Jurkat, Clone E6-1 (cell line): ENCODE data around the gene PDE5A.

Source experiments
- DNase-seq: peaks from one replicate; pipeline ENCODE4 v3.0.0-alpha.2; 2011; ENCODE audit warnings: low read depth, low spot score
- H3K4me3 ChIP-seq: 2 replicates; pipeline ENCODE4 v1.5.1; 2011; ENCODE audit warnings: mild to moderate bottlenecking, low read length, control low read depth, moderate library complexity

Gene PDE5A

GRCh38 chr4:119532319-119532718 lies 96.3 kb downstream of the PDE5A start:
- no peak overlapping the region for H3K4me3 ChIP-seq
- no peak for DNase-seq

GRCh38 chr4:119529788-119530187 lies 98.8 kb downstream of the PDE5A start:
- no peak overlapping the region for H3K4me3 ChIP-seq
- no peak for DNase-seq

DNA sequence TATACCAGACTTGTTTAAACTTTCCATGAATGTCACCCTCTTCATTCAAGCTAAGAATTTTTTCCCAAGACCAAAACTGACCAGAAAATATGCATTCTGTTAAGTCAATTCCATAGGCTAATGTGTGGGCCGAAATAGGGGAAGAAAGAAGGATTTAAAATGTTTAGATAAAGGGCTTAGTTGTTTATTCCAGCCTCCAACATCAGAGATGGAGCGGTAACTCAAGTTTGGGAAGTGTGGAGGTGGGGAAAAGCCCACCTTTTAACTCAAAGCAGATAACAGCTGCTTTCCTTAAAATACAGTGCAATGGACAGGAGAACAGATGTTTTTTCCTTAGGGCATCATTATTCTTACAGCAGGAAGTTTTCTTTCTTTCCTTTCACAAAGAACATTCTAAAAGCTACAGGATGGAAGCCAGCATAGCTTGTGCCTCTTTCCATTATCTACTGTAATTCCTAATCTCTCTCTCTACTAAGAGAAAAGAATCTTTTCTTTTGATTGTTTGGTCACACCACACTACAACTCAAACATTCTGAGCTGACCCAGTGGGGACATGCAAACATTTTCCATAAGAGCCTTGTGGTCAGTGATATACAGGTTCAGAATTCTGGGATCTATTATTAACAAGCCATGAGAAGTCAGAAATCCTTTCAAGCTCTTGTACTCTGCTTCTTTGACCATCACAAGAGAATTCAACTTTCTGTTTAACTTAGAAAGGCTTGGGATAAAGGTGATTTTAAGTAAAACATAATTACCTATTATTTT lies 101.6 kb downstream of the PDE5A start:
- H3K4me3 ChIP-seq, result no peak overlapping the region
- no peak for DNase-seq

- H3K4me3 ChIP-seq, result no peak overlapping the region
- no peak for DNase-seq
Measured at GRCh38 chr4:119525771-119526712, 102.6 kb downstream of the PDE5A start.

- H3K4me3 ChIP-seq, result no peak overlapping the region
- no peak for DNase-seq
Measured at GRCh38 chr4:119525005-119525749, 103.4 kb downstream of the PDE5A start.

- no peak for DNase-seq
- H3K4me3 ChIP-seq, result no peak overlapping the region
Measured at GRCh38 chr4:119523399-119523798, 105.2 kb downstream of the PDE5A start.

- no peak overlapping the region for H3K4me3 ChIP-seq
- no peak for DNase-seq
Measured at GRCh38 chr4:119521268-119521667, 107.3 kb downstream of the PDE5A start.

DNA sequence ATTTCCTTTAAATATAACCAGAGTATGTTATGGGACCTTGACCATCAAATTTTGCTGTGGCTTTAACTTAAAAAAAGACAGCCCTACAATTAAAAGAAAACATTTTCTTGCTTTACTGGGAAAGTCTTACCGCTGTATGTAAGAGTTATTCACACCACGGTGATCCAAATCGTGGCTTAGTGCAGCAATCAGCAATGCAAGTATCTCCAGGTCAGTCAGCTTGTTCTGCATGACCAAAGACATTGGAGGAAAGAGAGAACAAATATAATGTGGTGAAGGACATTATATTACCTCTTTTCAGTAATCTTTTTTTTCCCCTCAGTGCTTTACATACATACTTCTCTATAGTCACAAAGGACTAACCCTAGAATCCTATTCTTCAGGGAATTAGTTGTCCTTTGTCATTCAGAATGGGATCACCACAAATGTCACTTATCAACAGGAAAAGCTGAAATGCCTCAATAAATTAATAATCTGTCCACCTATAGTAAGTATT lies 109.6 kb downstream of the PDE5A start:
- H3K4me3 ChIP-seq, result no peak overlapping the region
- no peak for DNase-seq

DNA sequence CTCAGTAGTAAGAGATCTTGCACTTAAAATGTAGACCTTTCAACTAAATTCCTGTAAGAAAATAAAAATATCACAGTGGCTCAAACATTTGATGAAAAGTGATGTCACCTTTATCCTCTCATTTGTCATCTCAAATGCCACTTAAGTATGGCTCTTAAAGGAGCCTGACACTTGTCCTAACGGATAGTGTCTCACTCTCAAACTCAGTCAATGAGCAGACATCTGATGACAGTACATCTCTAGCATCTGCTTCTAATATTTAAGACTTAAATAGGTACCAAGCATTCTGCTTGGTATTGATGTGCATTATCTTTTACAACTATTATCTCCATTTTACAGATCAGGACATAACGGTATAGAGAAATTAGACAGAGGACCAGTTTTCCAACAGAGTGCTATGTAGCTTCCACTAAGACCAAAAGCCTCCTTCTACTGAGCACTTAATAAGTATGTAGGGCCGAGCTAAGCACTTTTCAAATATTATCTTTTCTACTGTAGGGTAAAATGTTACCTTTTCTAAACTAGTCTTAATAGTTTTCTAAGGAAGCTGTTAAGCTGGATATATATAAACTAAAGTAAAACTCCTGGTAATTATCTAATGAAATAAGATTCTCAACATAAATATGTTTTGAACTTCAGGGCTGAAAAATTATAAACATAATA lies 110.2 kb downstream of the PDE5A start:
- no peak overlapping the region for H3K4me3 ChIP-seq
- no peak for DNase-seq

GRCh38 chr4:119517361-119518229 lies 111.0 kb downstream of the PDE5A start:
- DNase-seq, result no peak
- no peak overlapping the region for H3K4me3 ChIP-seq

- no peak for DNase-seq
Measured at GRCh38 chr4:119512398-119512797, 116.2 kb downstream of the PDE5A start.

GRCh38 chr4:119510395-119511149 lies 118.0 kb downstream of the PDE5A start:
- DNase-seq, result no peak
- no peak overlapping the region for H3K4me3 ChIP-seq

More at GRCh38 chr4:119512398-119512797, 116.2 kb downstream of the PDE5A start:
- no peak overlapping the region for H3K4me3 ChIP-seq

GRCh38 chr4:119508281-119508680 lies 120.3 kb downstream of the PDE5A start:
- no peak for DNase-seq
- no peak overlapping the region for H3K4me3 ChIP-seq

DNA sequence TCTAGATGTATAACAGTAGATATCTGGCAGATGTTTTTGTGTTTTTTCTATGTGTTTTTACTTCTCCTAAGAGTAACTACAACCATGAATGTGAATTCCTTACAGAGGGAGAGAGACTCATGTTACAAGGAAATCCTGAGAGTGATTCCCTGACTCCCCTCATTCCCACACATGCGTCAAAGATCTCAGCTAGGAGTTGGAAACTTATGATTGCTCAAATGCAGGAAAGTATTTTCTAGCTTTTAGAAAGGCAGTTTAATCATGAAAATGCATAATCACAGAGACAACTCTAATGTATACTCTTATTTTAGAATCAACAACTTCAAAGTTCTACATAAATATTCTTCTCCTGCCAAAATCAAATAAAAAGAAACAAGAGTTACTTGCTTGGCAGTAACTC lies 121.8 kb downstream of the PDE5A start:
- no peak for DNase-seq
- no peak overlapping the region for H3K4me3 ChIP-seq

GRCh38 chr4:119504616-119505015 lies 124.0 kb downstream of the PDE5A start:
- DNase-seq, result no peak
- H3K4me3 ChIP-seq, result no peak overlapping the region

DNA sequence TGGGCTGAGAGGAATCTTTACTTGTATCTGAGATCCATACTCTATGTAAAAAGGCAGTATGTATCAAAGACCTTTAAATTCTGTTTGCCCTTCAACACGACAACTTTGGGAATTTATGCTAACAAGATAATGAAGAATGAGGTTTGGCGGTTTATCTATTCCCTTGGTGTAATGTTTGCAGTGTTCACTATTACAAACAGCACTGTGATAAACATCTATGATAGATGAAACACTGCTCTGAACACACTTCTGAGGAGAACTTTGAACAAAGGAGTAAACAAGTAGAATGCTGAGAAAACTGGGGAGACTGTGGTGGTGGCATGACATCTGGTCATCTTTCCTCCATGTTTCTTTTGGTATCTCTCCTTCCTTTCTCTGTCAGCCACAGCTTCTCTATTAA lies 126.9 kb downstream of the PDE5A start:
- H3K4me3 ChIP-seq, result no peak overlapping the region

DNA sequence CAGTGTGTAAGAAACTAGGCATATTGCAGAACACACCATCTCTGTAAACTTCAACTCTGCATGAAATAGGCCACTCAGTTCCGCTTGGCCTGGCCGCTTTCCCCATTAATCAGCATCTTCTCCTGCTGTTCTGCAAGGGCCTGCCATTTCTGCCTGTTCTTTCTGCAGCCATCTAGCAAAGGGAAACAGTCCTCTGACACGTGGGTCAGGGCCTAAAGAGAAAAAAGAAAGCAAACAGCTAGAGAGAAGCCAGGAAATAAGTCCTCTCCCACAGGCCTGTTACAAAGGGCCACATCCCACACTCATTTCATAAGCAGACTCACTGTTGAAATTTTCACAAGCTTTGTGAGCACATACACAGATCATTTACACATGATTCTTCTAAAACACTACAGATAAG lies 130.1 kb downstream of the PDE5A start:
- no peak for DNase-seq
- H3K4me3 ChIP-seq, result no peak overlapping the region

More for the DNA sequence above, 126.9 kb downstream of the PDE5A start:
- DNase-seq, result no peak
